Keratinocyte (primary cell): ENCODE data around the gene XRCC2. TPM values are rescaled to one million over a fixed set of nuclear protein-coding genes. Genes with fewer than 3 reads are reported as not detected.
"Not testable (repeated sequence)": the region's sequence is repeated elsewhere in the genome, so short reads cannot be mapped to it uniquely, and the experiment has no call there.

Source experiments
- DNase-seq: peaks from one replicate; pipeline ENCODE4 v3.0.0-alpha.2; 2011; ENCODE audit warnings: low read depth, missing footprints, low spot score
- FAIRE-seq: peaks from 2 replicates; lab custom pipeline; 2011; peaks lifted over from hg19 to GRCh38; lab: Jason Lieb, UNC
- H2AFZ ChIP-seq: 2 replicates; pipeline ENCODE4 v1.6.0; 2012; ENCODE audit warnings: low read length, control low read depth, inconsistent platforms; ENCODE audit not compliant: control insufficient read depth
- H3K27ac ChIP-seq: 2 replicates; pipeline ENCODE4 v1.5.1; 2011; ENCODE audit warnings: low read length; ENCODE audit not compliant: control insufficient read depth, insufficient read depth
- H3K27me3 ChIP-seq: 3 replicates; pipeline ENCODE4 v1.6.0; 2011; ENCODE audit warnings: low read length; ENCODE audit not compliant: control insufficient read depth, insufficient read depth; ENCODE audit errors: extremely low read depth
- H3K36me3 ChIP-seq, 2 experiments: 2 replicates in 1 of 2; 3 replicates in 1 of 2; pipeline ENCODE4 v1.5.1; 2011; ENCODE audit warnings: low read length in 2 of 2, mild to moderate bottlenecking in 1 of 2; ENCODE audit not compliant: control insufficient read depth in 2 of 2, insufficient read depth in 2 of 2; ENCODE audit errors: extremely low read depth in 1 of 2
- H3K4me1 ChIP-seq: 3 replicates; pipeline ENCODE4 v1.5.1; 2011; ENCODE audit warnings: low read length; ENCODE audit not compliant: control insufficient read depth, insufficient read depth; ENCODE audit errors: extremely low read depth
- H3K4me2 ChIP-seq: 3 replicates; pipeline ENCODE4 v1.6.0; 2011; ENCODE audit warnings: low read depth, low read length; ENCODE audit not compliant: control insufficient read depth, insufficient read depth; ENCODE audit errors: extremely low read depth
- H3K4me3 ChIP-seq, 3 experiments: fragments of 200-600 bp in 1 of 3; sonication (generic) in 1 of 3; 2 replicates in 2 of 3; 3 replicates in 1 of 3; pipeline ENCODE4 v1.5.1; 2011 to 2016; ENCODE audit warnings: low read length in 3 of 3, mild to moderate bottlenecking in 3 of 3, control low read depth in 2 of 3, inconsistent platforms in 1 of 3, low read depth in 1 of 3, mixed read lengths in 1 of 3, mixed run types in 1 of 3, moderate library complexity in 1 of 3; ENCODE audit not compliant: control insufficient read depth in 2 of 3, insufficient read depth in 2 of 3; ENCODE audit errors: extremely low read depth in 1 of 3
- H3K79me2 ChIP-seq: 2 replicates; pipeline ENCODE4 v1.6.0; 2012; ENCODE audit warnings: low read length; ENCODE audit not compliant: control insufficient read depth, insufficient read depth
- H3K9ac ChIP-seq: 3 replicates; pipeline ENCODE4 v1.6.0; 2011; ENCODE audit warnings: low read length; ENCODE audit not compliant: control insufficient read depth, insufficient read depth; ENCODE audit errors: extremely low read depth
- H3K9me1 ChIP-seq: 3 replicates; pipeline ENCODE4 v1.6.0; 2011; ENCODE audit warnings: low read length; ENCODE audit not compliant: control insufficient read depth, insufficient read depth; ENCODE audit errors: extremely low read depth
- H3K9me3 ChIP-seq: 2 replicates; pipeline ENCODE4 v1.5.1; 2012; ENCODE audit warnings: low read depth, low read length; ENCODE audit not compliant: control insufficient read depth
- H4K20me1 ChIP-seq: 3 replicates; pipeline ENCODE4 v1.6.0; 2011; ENCODE audit warnings: low read length; ENCODE audit not compliant: control insufficient read depth, insufficient read depth; ENCODE audit errors: extremely low read depth
- EZH2 ChIP-seq: IDR thresholded peaks from one replicate; pipeline ENCODE4 v1.6.1; 2012; ENCODE audit warnings: inconsistent platforms, mild to moderate bottlenecking, low read length, moderate library complexity
- dilution Hi-C: fragments of 300-500 bp; cut with MboI; formaldehyde crosslinking; loops from one replicate; pipeline ENCODE4 v1.7.0; 2020; ENCODE audit warnings: low sequenced_read_pairs; ENCODE audit not compliant: extremely low pct_ligation_motif_present
- polyA plus RNA-seq, 5 experiments: library from polyadenylated mRNA; depleted of rRNA in 3 of 5; stranded (reverse) in 3 of 5; stranded (forward) in 1 of 5; unstranded in 1 of 5; fragments of >200 nt; gene quantifications; 1 replicate in 1 of 5; 2 replicates in 3 of 5; 3 replicates in 1 of 5; pipeline versions ENCODE4 v1.2.1 to v1.2.3, GENCODE V29; 2011 to 2012; ENCODE audit warnings: missing spikeins in 2 of 5, low read depth in 1 of 5, low replicate concordance in 1 of 5
- TF ChIP-seq, protein P1 (sequence below), 3 experiments: IDR thresholded peaks in 1 of 3; conservative IDR thresholded peaks in 1 of 3; optimal IDR thresholded peaks in 1 of 3; 2 replicates in 2 of 3; 3 replicates in 1 of 3; pipeline versions ENCODE3 to v1.5.1; 2011; ENCODE audit warnings: low read length in 3 of 3, mild to moderate bottlenecking in 3 of 3, moderate library complexity in 2 of 3, control low read depth in 1 of 3, inconsistent platforms in 1 of 3; ENCODE audit not compliant: insufficient read depth in 2 of 3; ENCODE audit errors: extremely low read depth in 1 of 3

Gene XRCC2
- polyA plus RNA-seq, 1 donor (not counting 4 experiments of a cell fraction or from before 2014, with no cell fraction given) = 3.8 TPM

DNA sequence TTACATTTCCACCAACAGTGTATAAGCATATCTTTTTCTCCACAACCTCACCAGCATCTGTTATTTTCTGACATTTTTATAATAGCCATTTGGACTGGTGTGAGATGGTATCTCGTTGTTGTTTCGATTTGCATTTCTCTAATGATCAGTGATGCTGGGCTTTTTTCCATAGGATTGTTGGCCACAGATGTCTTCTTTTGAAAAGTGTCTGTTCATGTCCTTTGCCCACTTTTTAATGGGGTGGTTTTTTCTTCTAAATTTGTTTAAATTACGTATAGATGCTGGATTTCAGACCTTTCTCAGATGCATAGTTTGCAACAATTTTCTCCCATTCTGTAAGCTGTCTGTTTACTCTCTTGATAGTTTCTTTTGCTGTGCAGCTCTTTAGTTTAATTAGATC is 28.9 kb downstream of the XRCC2 start:
- no peaks in the 10 kb centered on the region for H3K79me2 ChIP-seq
- H3K27ac ChIP-seq = no peak overlapping the region
- FAIRE-seq (no peak), DNase-seq (no peak)
- no peaks in the 10 kb centered on the region for H4K20me1 ChIP-seq
- no peak for TF ChIP-seq EZH2
- TF ChIP-seq, protein P1, sequence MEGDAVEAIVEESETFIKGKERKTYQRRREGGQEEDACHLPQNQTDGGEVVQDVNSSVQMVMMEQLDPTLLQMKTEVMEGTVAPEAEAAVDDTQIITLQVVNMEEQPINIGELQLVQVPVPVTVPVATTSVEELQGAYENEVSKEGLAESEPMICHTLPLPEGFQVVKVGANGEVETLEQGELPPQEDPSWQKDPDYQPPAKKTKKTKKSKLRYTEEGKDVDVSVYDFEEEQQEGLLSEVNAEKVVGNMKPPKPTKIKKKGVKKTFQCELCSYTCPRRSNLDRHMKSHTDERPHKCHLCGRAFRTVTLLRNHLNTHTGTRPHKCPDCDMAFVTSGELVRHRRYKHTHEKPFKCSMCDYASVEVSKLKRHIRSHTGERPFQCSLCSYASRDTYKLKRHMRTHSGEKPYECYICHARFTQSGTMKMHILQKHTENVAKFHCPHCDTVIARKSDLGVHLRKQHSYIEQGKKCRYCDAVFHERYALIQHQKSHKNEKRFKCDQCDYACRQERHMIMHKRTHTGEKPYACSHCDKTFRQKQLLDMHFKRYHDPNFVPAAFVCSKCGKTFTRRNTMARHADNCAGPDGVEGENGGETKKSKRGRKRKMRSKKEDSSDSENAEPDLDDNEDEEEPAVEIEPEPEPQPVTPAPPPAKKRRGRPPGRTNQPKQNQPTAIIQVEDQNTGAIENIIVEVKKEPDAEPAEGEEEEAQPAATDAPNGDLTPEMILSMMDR (optimal IDR thresholded peaks at IDR 0.05 in 1 of 3, IDR thresholded peaks at IDR 0.05 in 1 of 3, conservative IDR thresholded peaks at IDR 0.05 in 1 of 3; ENCODE audit: extremely low read depth in 1 of 3, insufficient read depth in 2 of 3, low read length in 3 of 3) = no peak
- H2AFZ ChIP-seq = no peak overlapping the region
- no peaks in the 10 kb centered on the region for H3K4me1 ChIP-seq
- H3K36me3 ChIP-seq = peaks cover 0 to 17% of the 10 kb centered on the region in 2 experiments
- H3K4me2 ChIP-seq = no peak overlapping the region
- no peak overlapping the region for H3K4me3 ChIP-seq
- H3K9me1 ChIP-seq = no peaks in the 10 kb centered on the region
- dilution Hi-C loops = no loop called here
- no peak overlapping the region for H3K9ac ChIP-seq
- H3K27me3 ChIP-seq = no peaks in the 10 kb centered on the region
- no peaks in the 10 kb centered on the region for H3K9me3 ChIP-seq

DNA sequence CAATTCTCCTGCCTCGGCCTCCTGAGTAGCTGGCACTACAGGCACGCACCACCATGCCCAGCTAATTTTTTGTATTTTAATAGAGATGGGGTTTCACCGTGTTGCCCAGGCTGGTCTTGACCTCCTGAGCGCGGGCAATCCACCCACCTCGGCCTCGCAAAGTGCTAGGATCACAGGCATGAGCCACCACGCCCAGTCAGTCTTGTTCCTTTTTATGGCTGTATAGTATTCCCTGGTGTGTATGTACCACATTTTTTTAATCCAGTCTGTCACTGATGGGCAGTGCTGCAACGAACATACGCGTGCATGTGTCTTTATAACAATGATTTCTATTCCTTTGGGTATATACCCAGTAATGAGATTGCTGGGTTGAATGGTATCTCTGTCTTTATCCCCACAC is 29.4 kb downstream of the XRCC2 start:
- peaks cover 0 to 17% of the 10 kb centered on the region in 2 experiments for H3K36me3 ChIP-seq

DNA sequence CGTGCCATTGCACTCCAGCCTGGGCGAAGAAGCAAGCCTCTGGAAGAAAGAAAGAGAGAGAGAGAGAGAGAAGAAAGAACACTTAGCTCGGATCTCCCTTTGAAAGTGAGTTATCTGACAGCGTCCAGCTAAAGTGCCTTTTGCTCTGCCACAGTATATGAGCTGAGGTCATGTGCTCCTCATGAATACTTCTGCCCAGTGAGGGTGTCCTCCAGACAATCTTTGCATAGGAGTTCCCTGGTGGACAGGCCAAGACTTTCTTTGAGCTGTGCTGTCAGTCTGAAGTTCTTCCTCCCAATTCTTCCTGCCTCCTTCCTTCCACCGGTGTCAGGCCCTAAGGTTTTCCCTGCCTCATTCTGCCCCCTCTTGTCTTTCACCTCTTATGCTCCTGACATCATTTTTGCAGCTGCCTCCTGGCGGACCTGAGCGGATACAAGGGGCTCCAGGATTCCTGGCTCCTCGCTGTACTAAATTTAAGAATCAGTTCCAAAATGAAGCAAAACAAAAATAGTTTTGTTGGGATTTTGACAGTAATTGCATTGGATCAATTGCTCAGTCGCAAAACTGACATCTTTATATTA is 31.9 kb downstream of the XRCC2 start:
- FAIRE-seq (no peak), DNase-seq (no peak)
- Histone ChIP-seq H4K20me1 (no peaks in the 10 kb centered on the region), H3K9me1 (no peaks in the 10 kb centered on the region), H3K4me1 (no peaks in the 10 kb centered on the region), H3K27ac (no peak overlapping the region), H3K4me2 (no peak overlapping the region), H3K36me3 (peaks cover 0 to 7% of the 10 kb centered on the region in 2 experiments), H3K9ac (no peak overlapping the region), H3K9me3 (no peaks in the 10 kb centered on the region), H3K4me3 (no peak overlapping the region), H2AFZ (no peak overlapping the region), H3K79me2 (no peaks in the 10 kb centered on the region), H3K27me3 (no peaks in the 10 kb centered on the region)
- dilution Hi-C loops = no loop called here
- TF ChIP-seq, protein P1 (optimal IDR thresholded peaks at IDR 0.05 in 1 of 3, IDR thresholded peaks at IDR 0.05 in 1 of 3, conservative IDR thresholded peaks at IDR 0.05 in 1 of 3; ENCODE audit: extremely low read depth in 1 of 3, insufficient read depth in 2 of 3, low read length in 3 of 3) = no peak
- no peak for TF ChIP-seq EZH2

More for the DNA sequence above, 29.4 kb downstream of the XRCC2 start:
- H3K4me3 ChIP-seq, H3K9ac ChIP-seq, DNase-seq, H3K4me2 ChIP-seq, dilution Hi-C loops, H3K4me1 ChIP-seq, H3K9me1 ChIP-seq, H4K20me1 ChIP-seq, H2AFZ ChIP-seq, H3K27ac ChIP-seq, H3K9me3 ChIP-seq, H3K27me3 ChIP-seq, H3K79me2 ChIP-seq, FAIRE-seq: not testable (repeated sequence)
